Measurements from ENCODE around the gene EML6.

Gene EML6

GRCh38 chr2:54708584-54709335, 14.7 kb upstream of the EML6 start:
- DNase-seq: no peak

GRCh38 chr2:54709336-54709809, 14.1 kb upstream of the EML6 start:
- DNase-seq: no peak

- no peak for DNase-seq
These were observed 13.2 kb upstream of the EML6 start for GRCh38 chr2:54710216-54710615.

DNA sequence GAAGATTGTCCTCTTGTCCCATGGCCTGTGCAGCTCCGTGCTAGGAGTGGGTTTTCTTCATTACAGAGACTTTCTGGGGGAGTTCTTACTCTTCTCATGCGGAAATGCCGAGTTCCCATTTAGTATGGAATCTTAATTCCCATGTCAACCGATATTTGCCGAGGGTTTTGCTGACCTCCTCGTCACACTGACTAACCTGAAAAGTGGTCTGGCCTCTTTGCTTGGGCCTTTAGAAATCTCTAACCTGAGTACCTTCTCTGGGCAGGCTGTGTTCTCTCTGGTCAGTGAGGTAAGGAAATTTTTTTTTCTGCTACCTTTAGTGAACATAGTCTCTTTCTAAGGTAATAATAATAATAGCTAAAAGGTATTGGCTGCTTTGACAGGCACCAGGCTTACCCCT, 10.9 kb upstream of the EML6 start:
- no peak for DNase-seq

- no peak for DNase-seq
These were observed 8.5 kb upstream of the EML6 start for GRCh38 chr2:54714996-54715395.

- no peak for DNase-seq
These were observed 7.1 kb upstream of the EML6 start for GRCh38 chr2:54716375-54716774.

DNA sequence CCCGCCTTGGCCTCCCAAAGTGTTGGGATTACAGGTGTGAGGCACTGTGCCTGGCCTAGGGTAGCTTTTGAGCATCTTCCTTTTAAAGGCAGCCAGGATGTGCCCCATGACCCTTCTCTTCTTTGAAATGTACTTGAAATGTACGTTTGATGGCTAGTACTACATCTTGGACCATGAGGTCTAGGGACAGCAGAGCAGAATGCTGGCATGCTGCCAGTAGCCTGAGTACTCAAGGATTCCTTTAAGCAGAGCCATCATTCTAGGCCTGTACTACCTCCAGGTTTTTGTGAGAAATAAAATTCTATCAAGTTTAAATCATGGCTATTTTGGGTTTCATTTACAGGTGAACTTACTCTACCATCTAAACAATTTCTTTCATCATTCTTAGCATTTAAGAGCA, 2.9 kb upstream of the EML6 start:
- no peak for DNase-seq

DNA sequence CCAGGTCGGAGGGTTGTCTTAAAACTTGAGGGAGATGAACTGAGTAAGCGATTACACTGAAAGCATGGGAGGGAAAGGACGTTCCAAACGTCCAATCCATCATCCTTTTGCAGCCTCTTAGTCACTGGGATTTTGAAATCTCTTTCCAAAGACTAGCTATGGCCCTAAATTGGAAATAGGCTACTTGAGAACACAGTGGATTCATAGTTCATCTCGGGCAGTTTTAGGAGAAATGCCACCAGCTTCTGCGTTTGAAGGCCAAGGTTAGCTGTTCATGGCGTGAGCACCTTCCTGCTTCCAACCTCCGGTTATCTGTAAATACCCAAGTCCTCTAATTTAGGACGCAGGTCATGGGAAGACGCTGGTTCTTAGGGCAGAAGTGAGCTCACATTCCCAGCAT, 821 bp upstream of the EML6 start:
- peak; percentile 73 for DNase-seq

GRCh38 chr2:54723996-54724559, 616 bp downstream of the EML6 start:
- no peak for DNase-seq

DNA sequence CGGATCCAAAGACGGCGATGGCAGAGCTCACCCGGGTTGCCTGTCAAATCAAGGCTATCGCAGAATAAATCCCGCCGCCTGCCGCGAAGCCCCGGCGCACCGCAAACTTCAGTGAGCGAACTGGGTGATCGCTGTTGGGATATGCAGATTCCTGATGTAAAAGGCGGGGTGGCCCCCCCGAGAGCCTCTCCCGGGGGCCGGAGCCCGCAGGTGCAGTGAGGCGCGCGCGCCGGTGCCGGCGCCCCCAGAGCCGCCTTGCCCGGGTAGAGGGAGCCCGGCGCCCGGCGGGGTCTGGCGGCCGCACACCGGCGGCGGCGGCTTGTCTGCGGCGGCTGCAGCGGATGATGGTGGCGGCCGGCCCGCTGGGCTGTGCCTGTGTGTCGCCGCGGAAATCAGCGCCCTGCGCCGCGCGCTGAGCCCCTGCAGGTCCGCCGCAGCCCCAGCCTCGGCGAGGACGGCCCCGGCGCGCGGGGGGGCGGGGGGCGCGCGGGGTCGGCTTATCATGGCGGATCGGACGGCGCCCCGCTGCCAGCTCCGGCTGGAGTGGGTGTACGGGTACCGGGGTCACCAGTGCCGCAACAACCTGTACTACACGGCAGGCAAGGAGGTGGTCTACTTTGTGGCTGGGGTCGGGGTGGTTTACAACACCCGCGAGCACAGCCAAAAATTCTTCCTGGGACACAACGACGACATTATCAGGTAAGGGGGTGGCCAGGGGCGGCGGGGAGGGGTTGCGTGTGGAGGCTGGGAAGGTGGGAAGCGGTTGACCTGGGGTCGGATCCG, 1.3 kb downstream of the EML6 start:
- DNase-seq: no peak

DNA sequence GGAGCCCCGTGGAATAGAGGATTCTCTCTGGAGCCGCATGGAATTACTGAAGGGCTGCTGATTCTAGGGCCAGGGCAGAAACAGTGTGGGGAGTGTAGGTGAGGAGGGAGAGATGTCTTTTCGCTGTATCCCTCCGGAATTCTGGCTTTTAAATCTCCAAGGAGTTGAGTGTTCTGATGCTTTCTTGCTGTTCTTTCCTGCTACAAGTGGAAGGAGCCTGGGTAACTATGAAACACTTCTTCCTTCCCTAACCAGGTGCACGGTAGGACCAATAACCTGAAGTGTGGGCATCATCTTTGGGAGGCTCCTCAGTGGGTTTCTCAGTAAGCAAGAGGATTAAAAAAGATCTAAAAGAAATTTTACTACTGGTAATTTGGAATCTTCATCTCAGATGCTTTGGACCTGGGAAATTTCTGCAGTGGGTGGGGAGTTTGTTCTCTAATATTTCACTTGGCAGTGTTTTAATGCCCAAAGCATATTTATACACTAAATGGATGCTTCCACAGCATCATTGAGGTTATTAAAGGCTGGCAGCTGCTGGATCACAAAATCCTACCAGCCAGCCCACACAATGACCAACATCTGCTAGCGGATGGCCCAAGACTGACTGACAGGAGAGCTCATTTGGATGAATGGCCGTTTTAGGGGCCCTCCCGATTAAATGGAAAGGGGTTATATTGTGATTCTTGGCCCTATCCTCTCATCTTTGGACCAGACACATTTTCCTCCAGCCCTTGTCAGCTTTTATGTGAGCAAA, 2.1 kb downstream of the EML6 start:
- no peak for DNase-seq

DNA sequence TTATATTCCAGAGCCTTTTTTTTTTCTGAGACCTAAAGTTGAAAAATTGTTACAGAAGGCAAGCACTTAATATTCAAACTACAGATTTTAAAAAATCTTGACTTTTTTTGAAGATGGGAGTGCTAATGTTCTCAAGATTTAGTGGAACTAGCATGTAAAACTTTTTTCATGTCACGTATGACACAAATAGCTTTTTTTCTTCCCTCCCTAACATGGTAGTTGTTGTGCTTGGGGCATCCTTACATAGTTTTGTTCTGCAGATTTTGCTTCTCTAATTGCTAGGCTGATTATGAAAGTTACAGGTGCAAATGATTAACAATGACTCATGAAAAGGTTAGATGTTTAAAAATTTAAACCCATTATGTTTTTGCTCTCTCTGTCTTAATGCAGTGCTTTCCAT, 3.0 kb downstream of the EML6 start:
- no peak for DNase-seq

DNA sequence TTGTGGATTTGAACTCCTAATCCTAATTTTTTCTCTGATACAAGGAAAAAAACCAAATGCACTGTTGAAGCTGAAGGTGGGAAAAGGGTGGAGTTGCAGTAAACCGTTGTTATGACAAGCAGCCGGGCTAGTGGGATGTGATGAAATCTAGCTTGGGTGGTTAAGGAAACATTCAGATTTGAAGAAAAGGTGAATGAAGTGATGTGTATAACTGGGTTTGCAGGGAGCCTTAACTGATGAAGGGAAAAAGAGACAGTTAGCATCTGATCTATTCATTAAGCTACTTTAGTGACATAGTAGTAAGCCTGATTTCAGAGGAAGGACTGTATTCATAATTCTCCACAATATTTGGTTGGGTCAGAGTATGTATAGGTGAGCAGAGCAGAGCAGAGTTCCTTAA, 3.5 kb downstream of the EML6 start:
- no peak for DNase-seq

- peak; percentile 88 for DNase-seq
These were observed 5.2 kb downstream of the EML6 start for GRCh38 chr2:54728669-54729120.

DNA sequence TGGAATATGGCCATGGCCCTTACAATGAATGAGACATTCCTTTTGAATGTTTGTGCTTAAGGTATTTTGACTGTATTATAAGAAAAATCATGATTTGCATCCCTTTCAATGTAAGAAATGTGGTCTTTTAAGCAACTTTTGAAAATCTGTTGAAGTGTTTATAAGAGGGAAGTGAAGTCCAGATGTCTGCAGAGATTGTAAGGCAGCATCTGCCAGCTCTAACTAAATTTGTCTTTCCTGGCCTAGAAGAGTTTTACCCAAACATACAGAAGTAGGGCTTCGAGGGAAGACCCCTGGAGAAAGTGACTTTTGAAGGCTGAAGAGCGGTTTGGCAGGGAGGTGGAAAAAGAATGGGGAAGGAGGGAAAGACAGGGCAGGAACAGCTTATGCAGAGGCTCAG, 12.2 kb downstream of the EML6 start:
- DNase-seq: no peak

GRCh38 chr2:54738281-54738680, 14.8 kb downstream of the EML6 start:
- no peak for DNase-seq

- no peak for DNase-seq
These were observed 16.9 kb downstream of the EML6 start for GRCh38 chr2:54740333-54740732.

GRCh38 chr2:54741250-54741649, 17.8 kb downstream of the EML6 start:
- no peak for DNase-seq

GRCh38 chr2:54750040-54750439, 26.6 kb downstream of the EML6 start:
- no peak for DNase-seq

DNA sequence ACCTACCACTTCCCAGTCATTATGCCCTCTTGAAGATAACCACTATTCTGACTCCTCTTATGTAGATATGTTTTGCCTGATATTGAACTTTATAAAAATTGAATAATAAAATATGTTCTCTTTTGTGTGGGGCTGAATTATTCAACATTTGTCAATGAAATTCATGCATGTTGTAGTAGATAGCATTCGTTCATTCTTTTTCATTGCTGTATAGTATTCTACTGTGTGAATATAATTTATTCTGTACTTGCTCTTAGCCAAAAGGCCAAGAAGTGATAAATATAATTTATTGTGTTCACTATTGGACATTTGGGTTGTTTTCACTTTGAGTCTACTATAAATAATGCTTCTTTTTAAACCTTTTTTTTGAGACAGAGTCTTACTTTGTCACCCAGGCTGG, 29.0 kb downstream of the EML6 start:
- no peak for DNase-seq

DNA sequence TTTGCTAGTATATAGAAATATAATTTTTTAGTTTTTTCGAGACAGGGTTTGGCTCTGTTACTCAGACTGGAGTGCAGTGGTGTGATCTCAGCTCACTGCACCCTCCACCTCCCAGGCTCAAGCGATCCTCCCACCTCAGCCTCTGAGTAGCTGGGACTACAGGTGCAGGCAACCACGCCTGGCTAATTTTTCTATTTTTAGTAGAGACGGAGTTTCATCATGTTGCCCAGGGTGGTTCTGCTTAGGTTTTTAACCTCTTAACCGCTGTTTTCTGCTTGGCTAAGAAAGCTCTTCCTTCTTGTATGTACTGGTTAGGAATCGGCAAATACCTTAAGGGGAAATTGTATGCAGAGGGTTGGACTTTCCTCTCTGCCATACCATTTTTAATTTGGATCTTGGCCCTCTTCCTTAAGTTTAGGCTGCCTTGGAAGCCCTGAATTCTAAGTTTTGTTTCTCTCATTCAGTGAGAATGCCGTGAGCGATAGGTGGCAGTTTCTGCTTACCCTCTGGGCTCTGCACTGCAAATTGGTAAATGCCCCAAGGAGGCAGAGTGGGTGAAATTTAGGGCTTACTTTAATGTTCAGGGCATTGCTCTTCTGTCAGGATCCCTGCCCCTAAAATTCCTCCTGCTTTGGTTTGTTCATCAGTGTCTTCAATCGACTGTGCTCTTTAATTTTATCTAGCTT, 32.3 kb downstream of the EML6 start:
- no peak for DNase-seq

- DNase-seq: peak; percentile 2
These were observed 34.0 kb downstream of the EML6 start for GRCh38 chr2:54757500-54757899.

GRCh38 chr2:54758951-54759350, 35.5 kb downstream of the EML6 start:
- no peak for DNase-seq
